Transverse colon (tissue), 4 donors: ENCODE data around the gene TMEM201. TPM values are rescaled to one million over a fixed set of nuclear protein-coding genes. Genes with fewer than 3 reads are reported as not detected.

ENCODE experiments used
- DNase-seq: peaks from one replicate; pipeline ENCODE4 v3.0.0-alpha.2; 2019
- H3K27ac ChIP-seq, 4 donors: fragments of 200-600 bp; sonication (generic); 2 replicates each; pipeline ENCODE4 v1.5.1; 2016 to 2018; ENCODE audit warnings: inconsistent platforms in 4 of 4
- H3K27me3 ChIP-seq: fragments of 200-600 bp; sonication (generic); 2 replicates; pipeline ENCODE4 v1.5.1; 2017; ENCODE audit warnings: inconsistent platforms
- H3K36me3 ChIP-seq, 4 donors: fragments of 200-600 bp; sonication (generic); 2 replicates each; pipeline ENCODE4 v1.5.1; 2017 to 2019; ENCODE audit warnings: inconsistent platforms in 4 of 4
- H3K4me1 ChIP-seq, 4 donors: fragments of 200-600 bp; sonication (generic); 2 replicates each; pipeline ENCODE4 v1.5.1; 2017 to 2020; ENCODE audit warnings: inconsistent platforms in 4 of 4
- H3K4me3 ChIP-seq, 4 donors: fragments of 200-600 bp; sonication (generic); 1 replicate in 1 of 4; 2 replicates in 3 of 4; pipeline versions ENCODE4 v1.5.1 to v1.6.1; 2017 to 2019; ENCODE audit warnings: inconsistent platforms in 4 of 4
- H3K9me3 ChIP-seq, 2 donors: fragments of 200-600 bp; sonication (generic); 2 replicates each; pipeline ENCODE4 v1.5.1; 2017 to 2019; ENCODE audit warnings: inconsistent platforms in 2 of 2
- CTCF ChIP-seq, 5 experiments: fragments of 200-600 bp in 3 of 5; fragments of 450-650 bp in 2 of 5; sonication (generic) in 3 of 5; IDR thresholded peaks; 1 replicate in 2 of 5; 2 replicates in 3 of 5; pipeline ENCODE4 v1.5.1; 2016 to 2017; ENCODE audit warnings: antibody characterized with exemption in 5 of 5, inconsistent platforms in 3 of 5, mild to moderate bottlenecking in 2 of 5, moderate library complexity in 1 of 5
- EP300 ChIP-seq: sonication (generic); formaldehyde crosslinking; IDR thresholded peaks from one replicate; pipeline ENCODE4 v1.6.1; 2017; ENCODE audit warnings: antibody characterized with exemption, low read depth
- POLR2A ChIP-seq: fragments of 450-650 bp; IDR thresholded peaks from one replicate; pipeline ENCODE4 v1.6.1; 2016; ENCODE audit warnings: antibody characterized with exemption, mild to moderate bottlenecking, moderate library complexity
- POLR2AphosphoS5 ChIP-seq, 3 donors: sonication (generic); formaldehyde crosslinking; IDR thresholded peaks; one replicate each; pipeline ENCODE4 v1.6.1; 2016; ENCODE audit warnings: antibody characterized with exemption in 3 of 3
- WGBS, 2 donors: methylation state at CpG; one replicate each; pipeline ENCODE4 v1.1.5; 2018; ENCODE audit warnings: low coverage in 1 of 2; 5-methylcytosine and 5-hydroxymethylcytosine counted together
- in situ Hi-C, 4 donors: fragments of 200-750 bp; cut with MboI; loops; one replicate each; pipeline versions ENCODE4 v1.15.0 to v1.15.1; 2017; ENCODE audit warnings: low sequenced_read_pairs in 3 of 4, low pct_ligation_motif_present in 1 of 4, low pct_unique_long_range_greater_than_20kb in 1 of 4
- intact Hi-C: fragments of 100-400 bp; cut with DNase I; formaldehyde crosslinking; loops from one replicate; pipeline ENCODE4 v1.15.1; 2023; ENCODE audit warnings: low total_unique reads
- total RNA-seq, 4 donors: library from RNA; depleted of rRNA; stranded (reverse); fragments of >200 nt; gene quantifications; one replicate each; pipeline ENCODE4 v1.1.0, GENCODE V29; 2016

Gene TMEM201
- total RNA-seq, 4 donors from 2014 or later: 2.6 to 19.7 (median 6.0) TPM

DNA sequence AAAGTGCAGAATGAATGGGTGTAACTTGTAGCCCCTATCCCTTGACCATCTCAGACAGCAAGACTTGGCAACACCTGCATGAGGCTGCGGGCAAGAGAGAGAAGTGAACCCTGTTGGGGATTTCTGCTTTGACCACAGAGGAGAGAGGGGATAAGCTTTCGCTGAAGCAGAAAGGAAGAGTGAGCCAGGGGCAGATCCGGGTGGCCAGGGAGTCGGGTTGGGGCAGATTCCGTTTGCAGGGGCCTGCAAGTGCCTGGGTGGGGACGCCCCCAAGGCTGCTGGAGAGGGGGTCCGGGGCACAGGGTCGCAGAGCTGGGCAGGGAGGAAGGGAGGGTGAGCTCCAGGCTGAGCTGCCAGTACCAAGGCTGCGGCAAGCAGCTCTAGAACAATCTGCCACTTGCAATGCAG, 37.5 kb downstream of the TMEM201 start:
- Histone ChIP-seq H3K4me3 (peak overlapping the region in 1 of 4 donors; percentile 23), H3K4me1 (peaks cover 0 to 14% (median 4%) of the 10 kb centered on the region in 4 donors), H3K27me3 (peaks cover 4% of the 10 kb centered on the region), H3K36me3 (no peaks in the 10 kb centered on the region), H3K9me3 (no peaks in the 10 kb centered on the region), H3K27ac (no peak overlapping the region)
- no peak for TF ChIP-seq POLR2A
- TF ChIP-seq CTCF (IDR thresholded peaks at IDR 0.05): no peak
- no peak for TF ChIP-seq POLR2AphosphoS5 (IDR thresholded peaks at IDR 0.05)
- TF ChIP-seq EP300: no peak
- 54 to 80% methylated on average over 2 to 9 of the region's 9 CpGs for WGBS, 2 donors
- in situ Hi-C loops (loop anchor here in 1 of 4 donors (10.0 kb wide), 1 partner anchor 239 kb away; no protein-coding TSS in a partner anchor), intact Hi-C loops (loop anchor here (2.0 kb wide), 1 partner anchor 239 kb away; no protein-coding TSS in a partner anchor)
- no peak for DNase-seq

- TF ChIP-seq CTCF (IDR thresholded peaks at IDR 0.05) (no peak), POLR2A (no peak), EP300 (no peak), POLR2AphosphoS5 (IDR thresholded peaks at IDR 0.05) (no peak)
- H3K27me3 ChIP-seq: peaks cover 4% of the 10 kb centered on the region
- no peaks in the 10 kb centered on the region for H3K36me3 ChIP-seq
- 45 to 74% methylated on average over 4 to 23 of the region's 23 CpGs for WGBS, 2 donors
- H3K4me1 ChIP-seq: peaks cover 0 to 14% (median 4%) of the 10 kb centered on the region in 4 donors
- DNase-seq: no peak
- peak overlapping the region in 1 of 4 donors; percentile 27 for H3K4me3 ChIP-seq
- no peaks in the 10 kb centered on the region for H3K9me3 ChIP-seq
- intact Hi-C loops (no loop called here), in situ Hi-C loops (loop anchor here in 1 of 4 donors (10.0 kb wide), 1 partner anchor 236 kb away; no protein-coding TSS in a partner anchor)
- H3K27ac ChIP-seq: peak overlapping the region; percentile 37 to 67 (median 54)
Measured at GRCh38 chr1:9628541-9629444, 40.1 kb downstream of the TMEM201 start.

- Histone ChIP-seq H3K9me3 (no peaks in the 10 kb centered on the region), H3K4me1 (peaks cover 0 to 14% (median 4%) of the 10 kb centered on the region in 4 donors), H3K4me3 (peak overlapping the region in 1 of 4 donors; percentile 27), H3K36me3 (no peaks in the 10 kb centered on the region), H3K27ac (peak overlapping the region; percentile 40 to 67 (median 54)), H3K27me3 (peaks cover 4% of the 10 kb centered on the region)
- TF ChIP-seq EP300 (no peak), CTCF (IDR thresholded peaks at IDR 0.05) (no peak), POLR2AphosphoS5 (IDR thresholded peaks at IDR 0.05) (no peak), POLR2A (no peak)
- DNase-seq: peak; percentile 67
- 0 to 39% methylated on average over 1 to 28 of the region's 29 CpGs for WGBS, 2 donors
- intact Hi-C loops: no loop called here
- in situ Hi-C loops: loop anchor here in 1 of 4 donors (10.0 kb wide), 1 partner anchor 235 kb away; no protein-coding TSS in a partner anchor
Measured at GRCh38 chr1:9629445-9630201, 40.9 kb downstream of the TMEM201 start.
